ENCODE data around the gene CEP112.

Gene CEP112

GRCh38 chr17:66211047-66211810 lies 19.3 kb upstream of the CEP112 start:
- DNase-seq (ENCODE audit: low read depth), result no peak

GRCh38 chr17:66210208-66210574 lies 18.3 kb upstream of the CEP112 start:
- DNase-seq (ENCODE audit: low read depth), result no peak

GRCh38 chr17:66207936-66208335 lies 16.0 kb upstream of the CEP112 start:
- no peak for DNase-seq (ENCODE audit: low read depth)

- DNase-seq (ENCODE audit: low read depth), result no peak
These were observed 11.5 kb upstream of the CEP112 start for GRCh38 chr17:66203274-66204015.

- no peak for DNase-seq (ENCODE audit: low read depth)
These were observed 8.8 kb upstream of the CEP112 start for GRCh38 chr17:66200685-66201092.

GRCh38 chr17:66198242-66198641 lies 6.3 kb upstream of the CEP112 start:
- no peak for DNase-seq (ENCODE audit: low read depth)

GRCh38 chr17:66192378-66192687 lies 400 bp upstream of the CEP112 start:
- DNase-seq (ENCODE audit: low read depth), result no peak

GRCh38 chr17:66190738-66191592 lies 968 bp downstream of the CEP112 start:
- no peak for DNase-seq (ENCODE audit: low read depth)

GRCh38 chr17:66187718-66188117 lies 4.2 kb downstream of the CEP112 start:
- DNase-seq (ENCODE audit: low read depth), result no peak

- DNase-seq (ENCODE audit: low read depth), result no peak
These were observed 6.1 kb downstream of the CEP112 start for GRCh38 chr17:66185862-66186261.

- DNase-seq (ENCODE audit: low read depth), result no peak
These were observed 7.5 kb downstream of the CEP112 start for GRCh38 chr17:66184392-66184791.

- no peak for DNase-seq (ENCODE audit: low read depth)
These were observed 8.4 kb downstream of the CEP112 start for GRCh38 chr17:66183529-66183928.

- no peak for DNase-seq (ENCODE audit: low read depth)
These were observed 13.3 kb downstream of the CEP112 start for GRCh38 chr17:66178642-66179041.

GRCh38 chr17:66177048-66177447 lies 14.9 kb downstream of the CEP112 start:
- no peak for DNase-seq (ENCODE audit: low read depth)

GRCh38 chr17:66175892-66176291 lies 16.0 kb downstream of the CEP112 start:
- DNase-seq (ENCODE audit: low read depth), result no peak

- no peak for DNase-seq (ENCODE audit: low read depth)
These were observed 19.2 kb downstream of the CEP112 start for GRCh38 chr17:66172691-66173223.

- no peak for DNase-seq (ENCODE audit: low read depth)
These were observed 19.8 kb downstream of the CEP112 start for GRCh38 chr17:66172144-66172543.

GRCh38 chr17:66171692-66172091 lies 20.2 kb downstream of the CEP112 start:
- no peak for DNase-seq (ENCODE audit: low read depth)

- DNase-seq (ENCODE audit: low read depth), result no peak
These were observed 20.8 kb downstream of the CEP112 start for GRCh38 chr17:66171172-66171571.

GRCh38 chr17:66169839-66170238 lies 22.1 kb downstream of the CEP112 start:
- no peak for DNase-seq (ENCODE audit: low read depth)

- no peak for DNase-seq (ENCODE audit: low read depth)
These were observed 24.6 kb downstream of the CEP112 start for GRCh38 chr17:66167189-66167815.

- no peak for DNase-seq (ENCODE audit: low read depth)
These were observed 26.3 kb downstream of the CEP112 start for GRCh38 chr17:66165537-66166123.

All from activated gamma-delta T cell treated with anti-CD3 and anti-CD28 coated beads, Interleukin-2, amount 50 U/mL, for 16 hours (primary cell).